Keratinocyte (primary cell): ENCODE data around the gene AOC1. TPM values are rescaled to one million over a fixed set of nuclear protein-coding genes. Genes with fewer than 3 reads are reported as not detected.

Experiments
- DNase-seq: peaks from one replicate; pipeline ENCODE4 v3.0.0-alpha.2; 2011; ENCODE audit warnings: low read depth, missing footprints, low spot score
- FAIRE-seq: peaks from 2 replicates; lab custom pipeline; 2011; peaks lifted over from hg19 to GRCh38; lab: Jason Lieb, UNC
- H2AFZ ChIP-seq: 2 replicates; pipeline ENCODE4 v1.6.0; 2012; ENCODE audit warnings: low read length, control low read depth, inconsistent platforms; ENCODE audit not compliant: control insufficient read depth
- H3K27ac ChIP-seq: 2 replicates; pipeline ENCODE4 v1.5.1; 2011; ENCODE audit warnings: low read length; ENCODE audit not compliant: control insufficient read depth, insufficient read depth
- H3K27me3 ChIP-seq: 3 replicates; pipeline ENCODE4 v1.6.0; 2011; ENCODE audit warnings: low read length; ENCODE audit not compliant: control insufficient read depth, insufficient read depth; ENCODE audit errors: extremely low read depth
- H3K36me3 ChIP-seq, 2 experiments: 2 replicates in 1 of 2; 3 replicates in 1 of 2; pipeline ENCODE4 v1.5.1; 2011; ENCODE audit warnings: low read length in 2 of 2, mild to moderate bottlenecking in 1 of 2; ENCODE audit not compliant: control insufficient read depth in 2 of 2, insufficient read depth in 2 of 2; ENCODE audit errors: extremely low read depth in 1 of 2
- H3K4me1 ChIP-seq: 3 replicates; pipeline ENCODE4 v1.5.1; 2011; ENCODE audit warnings: low read length; ENCODE audit not compliant: control insufficient read depth, insufficient read depth; ENCODE audit errors: extremely low read depth
- H3K4me2 ChIP-seq: 3 replicates; pipeline ENCODE4 v1.6.0; 2011; ENCODE audit warnings: low read depth, low read length; ENCODE audit not compliant: control insufficient read depth, insufficient read depth; ENCODE audit errors: extremely low read depth
- H3K4me3 ChIP-seq, 3 experiments: fragments of 200-600 bp in 1 of 3; sonication (generic) in 1 of 3; 2 replicates in 2 of 3; 3 replicates in 1 of 3; pipeline ENCODE4 v1.5.1; 2011 to 2016; ENCODE audit warnings: low read length in 3 of 3, mild to moderate bottlenecking in 3 of 3, control low read depth in 2 of 3, inconsistent platforms in 1 of 3, low read depth in 1 of 3, mixed read lengths in 1 of 3, mixed run types in 1 of 3, moderate library complexity in 1 of 3; ENCODE audit not compliant: control insufficient read depth in 2 of 3, insufficient read depth in 2 of 3; ENCODE audit errors: extremely low read depth in 1 of 3
- H3K79me2 ChIP-seq: 2 replicates; pipeline ENCODE4 v1.6.0; 2012; ENCODE audit warnings: low read length; ENCODE audit not compliant: control insufficient read depth, insufficient read depth
- H3K9ac ChIP-seq: 3 replicates; pipeline ENCODE4 v1.6.0; 2011; ENCODE audit warnings: low read length; ENCODE audit not compliant: control insufficient read depth, insufficient read depth; ENCODE audit errors: extremely low read depth
- H3K9me1 ChIP-seq: 3 replicates; pipeline ENCODE4 v1.6.0; 2011; ENCODE audit warnings: low read length; ENCODE audit not compliant: control insufficient read depth, insufficient read depth; ENCODE audit errors: extremely low read depth
- H3K9me3 ChIP-seq: 2 replicates; pipeline ENCODE4 v1.5.1; 2012; ENCODE audit warnings: low read depth, low read length; ENCODE audit not compliant: control insufficient read depth
- H4K20me1 ChIP-seq: 3 replicates; pipeline ENCODE4 v1.6.0; 2011; ENCODE audit warnings: low read length; ENCODE audit not compliant: control insufficient read depth, insufficient read depth; ENCODE audit errors: extremely low read depth
- CTCF ChIP-seq, 3 experiments: IDR thresholded peaks in 1 of 3; conservative IDR thresholded peaks in 1 of 3; optimal IDR thresholded peaks in 1 of 3; 2 replicates in 2 of 3; 3 replicates in 1 of 3; pipeline versions ENCODE3 to v1.5.1; 2011; ENCODE audit warnings: low read length in 3 of 3, mild to moderate bottlenecking in 3 of 3, moderate library complexity in 2 of 3, control low read depth in 1 of 3, inconsistent platforms in 1 of 3; ENCODE audit not compliant: insufficient read depth in 2 of 3; ENCODE audit errors: extremely low read depth in 1 of 3
- EZH2 ChIP-seq: IDR thresholded peaks from one replicate; pipeline ENCODE4 v1.6.1; 2012; ENCODE audit warnings: inconsistent platforms, mild to moderate bottlenecking, low read length, moderate library complexity
- dilution Hi-C: fragments of 300-500 bp; cut with MboI; formaldehyde crosslinking; loops from one replicate; pipeline ENCODE4 v1.7.0; 2020; ENCODE audit warnings: low sequenced_read_pairs; ENCODE audit not compliant: extremely low pct_ligation_motif_present
- polyA plus RNA-seq, 5 experiments: library from polyadenylated mRNA; depleted of rRNA in 3 of 5; stranded (reverse) in 3 of 5; stranded (forward) in 1 of 5; unstranded in 1 of 5; fragments of >200 nt; gene quantifications; 1 replicate in 1 of 5; 2 replicates in 3 of 5; 3 replicates in 1 of 5; pipeline versions ENCODE4 v1.2.1 to v1.2.3, GENCODE V29; 2011 to 2012; ENCODE audit warnings: missing spikeins in 2 of 5, low read depth in 1 of 5, low replicate concordance in 1 of 5

AOC1 gene
- polyA plus RNA-seq, 1 donor (not counting 4 experiments of a cell fraction or from before 2014, with no cell fraction given): not detected

- Histone ChIP-seq H3K9me1 (no peaks in the 10 kb centered on the region), H3K9me3 (no peaks in the 10 kb centered on the region), H3K27me3 (no peaks in the 10 kb centered on the region), H3K9ac (no peak overlapping the region), H3K4me3 (no peak overlapping the region), H3K79me2 (no peaks in the 10 kb centered on the region), H3K4me2 (no peak overlapping the region), H3K27ac (no peak overlapping the region), H3K4me1 (no peaks in the 10 kb centered on the region), H3K36me3 (no peaks in the 10 kb centered on the region), H2AFZ (no peak overlapping the region), H4K20me1 (no peaks in the 10 kb centered on the region)
- FAIRE-seq (no peak), DNase-seq (no peak)
- no peak for TF ChIP-seq CTCF (optimal IDR thresholded peaks at IDR 0.05 in 1 of 3, IDR thresholded peaks at IDR 0.05 in 1 of 3, conservative IDR thresholded peaks at IDR 0.05 in 1 of 3; ENCODE audit: extremely low read depth in 1 of 3, insufficient read depth in 2 of 3, low read length in 3 of 3)
- dilution Hi-C loops: no loop called here
Observed at GRCh38 chr7:150828384-150828783, 23.9 kb upstream of the AOC1 start.

GRCh38 chr7:150829426-150829825, 22.9 kb upstream of the AOC1 start:
- no peak overlapping the region for H3K9ac ChIP-seq
- H3K27ac ChIP-seq: no peak overlapping the region
- no peaks in the 10 kb centered on the region for H3K27me3 ChIP-seq
- H3K9me1 ChIP-seq: no peaks in the 10 kb centered on the region
- DNase-seq: no peak
- no peaks in the 10 kb centered on the region for H3K9me3 ChIP-seq
- H3K36me3 ChIP-seq: no peaks in the 10 kb centered on the region
- no peaks in the 10 kb centered on the region for H4K20me1 ChIP-seq
- H3K4me2 ChIP-seq: no peak overlapping the region
- H3K4me1 ChIP-seq: no peaks in the 10 kb centered on the region
- no peaks in the 10 kb centered on the region for H3K79me2 ChIP-seq
- dilution Hi-C loops: no loop called here
- no peak overlapping the region for H2AFZ ChIP-seq
- no peak overlapping the region for H3K4me3 ChIP-seq
- TF ChIP-seq CTCF (optimal IDR thresholded peaks at IDR 0.05 in 1 of 3, IDR thresholded peaks at IDR 0.05 in 1 of 3, conservative IDR thresholded peaks at IDR 0.05 in 1 of 3; ENCODE audit: extremely low read depth in 1 of 3, insufficient read depth in 2 of 3, low read length in 3 of 3) (no peak), EZH2 (no peak)
- FAIRE-seq: no peak
